IMR-90 (cell line): ENCODE data around the gene CFAP161. TPM values are rescaled to one million over a fixed set of nuclear protein-coding genes. Genes with fewer than 3 reads are reported as not detected.
A peak's percentile ranks its signal among the peaks of the same experiment; 100 is the strongest.

Source experiments
- ATAC-seq: fragments of 200-7000 bp; cut with Tn5 transposase; 2 replicates; pipeline ENCODE4 v1.9.1; 2020; ENCODE audit warnings: low read depth, mild to moderate bottlenecking, moderate library complexity
- BruUV-seq: library from RNA; stranded (reverse); fragments of 400-500 nt; replicated peaks from 2 replicates; lab custom pipeline; 2021; lab: Mats Ljungman, UMichigan
- CTCF ChIA-PET: fragments of 300-600 bp; formaldehyde crosslinking; extraction: SDS; loops from one replicate; lab custom pipeline; 2021; ENCODE audit warnings: antibody characterized with exemption; lab: Yijun Ruan, JAX
- POLR2A ChIA-PET: fragments of 300-600 bp; sonication (Branson Sonifier 250); formaldehyde crosslinking; loops from one replicate; lab custom pipeline; 2022; ENCODE audit warnings: antibody characterized with exemption; ENCODE audit not compliant: unreplicated experiment; lab: Charles Lee
- DNase-seq: peaks from one replicate; pipeline ENCODE4 v3.0.0; 2013
- H2AFZ ChIP-seq: replicated peaks from 2 replicates; pipeline ENCODE3; 2013; ENCODE audit warnings: low read length, mild to moderate bottlenecking; ENCODE audit not compliant: poor library complexity
- H2AK5ac ChIP-seq: 2 replicates; pipeline ENCODE4 v1.6.1; 2013; ENCODE audit warnings: low read depth, low read length, inconsistent platforms
- H2AK9ac ChIP-seq: replicated peaks from 2 replicates; pipeline ENCODE3; 2013; ENCODE audit warnings: mild to moderate bottlenecking, low read depth, low read length, moderate library complexity; ENCODE audit not compliant: poor library complexity
- H2BK120ac ChIP-seq: 2 replicates; pipeline ENCODE4 v1.6.1; 2013; ENCODE audit warnings: low read depth, low read length, inconsistent platforms
- H2BK15ac ChIP-seq: 3 replicates; pipeline ENCODE4 v1.6.1; 2013; ENCODE audit warnings: low read depth, low read length, inconsistent platforms
- H2BK20ac ChIP-seq: 2 replicates; pipeline ENCODE4 v1.6.1; 2013; ENCODE audit warnings: low read depth, mild to moderate bottlenecking, inconsistent platforms, low read length, moderate library complexity
- H2BK5ac ChIP-seq: 2 replicates; pipeline ENCODE4 v1.6.1; 2013; ENCODE audit warnings: mild to moderate bottlenecking, low read depth, low read length, inconsistent platforms; ENCODE audit not compliant: poor library complexity, severe bottlenecking
- H3K14ac ChIP-seq: replicated peaks from 2 replicates; pipeline ENCODE4 v1.6.1; 2013; ENCODE audit warnings: low read depth, low read length, inconsistent platforms
- H3K18ac ChIP-seq: 2 replicates; pipeline ENCODE4 v1.6.1; 2013; ENCODE audit warnings: low read depth, low read length, control low read depth
- H3K23ac ChIP-seq: 2 replicates; pipeline ENCODE4 v1.6.1; 2013; ENCODE audit warnings: low read depth, low read length, inconsistent platforms
- H3K27ac ChIP-seq: 2 replicates; pipeline ENCODE4 v1.5.1; 2013; ENCODE audit warnings: mild to moderate bottlenecking, control low read depth, low read length; ENCODE audit not compliant: insufficient read depth
- H3K27me3 ChIP-seq: 2 replicates; pipeline ENCODE4 v1.6.1; 2013; ENCODE audit warnings: low read length; ENCODE audit not compliant: control insufficient read depth, insufficient read depth
- H3K36me3 ChIP-seq: 2 replicates; pipeline ENCODE4 v1.6.1; 2013; ENCODE audit warnings: low read length, mixed read lengths; ENCODE audit not compliant: control insufficient read depth, insufficient read depth
- H3K4ac ChIP-seq: 2 replicates; pipeline ENCODE4 v1.6.1; 2013; ENCODE audit warnings: low read depth, low read length, inconsistent platforms
- H3K4me1 ChIP-seq: 2 replicates; pipeline ENCODE4 v1.6.1; 2013; ENCODE audit warnings: low read length, mixed read lengths; ENCODE audit not compliant: control insufficient read depth, insufficient read depth
- H3K4me2 ChIP-seq: 2 replicates; pipeline ENCODE4 v1.6.1; 2013; ENCODE audit warnings: low read depth, mild to moderate bottlenecking, control low read depth, low read length, moderate library complexity
- H3K4me3 ChIP-seq: 2 replicates; pipeline ENCODE4 v1.5.1; 2013; ENCODE audit warnings: low read depth, mild to moderate bottlenecking, control low read depth, low read length, moderate library complexity; ENCODE audit not compliant: insufficient read depth
- H3K56ac ChIP-seq: 2 replicates; pipeline ENCODE4 v1.6.1; 2013; ENCODE audit warnings: low read length, inconsistent platforms; ENCODE audit not compliant: insufficient read depth; ENCODE audit errors: extremely low read depth
- H3K79me1 ChIP-seq, 2 experiments: 2 replicates each; pipeline ENCODE4 v1.6.1; 2013; ENCODE audit warnings: low read length in 2 of 2, inconsistent platforms in 1 of 2, low read depth in 1 of 2
- H3K9ac ChIP-seq: 2 replicates; pipeline ENCODE4 v1.6.1; 2013; ENCODE audit warnings: low read depth, low read length, control low read depth
- H3K9me1 ChIP-seq: 2 replicates; pipeline ENCODE4 v1.6.1; 2013; ENCODE audit warnings: low read length, inconsistent platforms; ENCODE audit not compliant: insufficient read depth
- H3K9me3 ChIP-seq: 2 replicates; pipeline ENCODE4 v1.6.1; 2013; ENCODE audit warnings: low read length; ENCODE audit not compliant: control insufficient read depth, insufficient read depth
- H4K20me1 ChIP-seq: 2 replicates; pipeline ENCODE4 v1.6.1; 2013; ENCODE audit warnings: low read length, inconsistent platforms; ENCODE audit not compliant: insufficient read depth
- H4K5ac ChIP-seq: 2 replicates; pipeline ENCODE4 v1.6.1; 2013; ENCODE audit warnings: mild to moderate bottlenecking, low read depth, low read length, control low read depth
- H4K8ac ChIP-seq, 2 experiments: 2 replicates each; pipeline ENCODE4 v1.6.1; 2013; ENCODE audit warnings: low read depth in 2 of 2, low read length in 2 of 2, control low read depth in 1 of 2, inconsistent platforms in 1 of 2
- H4K91ac ChIP-seq: 2 replicates; pipeline ENCODE4 v1.6.1; 2013; ENCODE audit warnings: low read depth, low read length, inconsistent platforms; ENCODE audit not compliant: insufficient read depth
- CEBPB ChIP-seq: IDR thresholded peaks from 2 replicates; pipeline ENCODE4 v1.6.1; 2012; ENCODE audit warnings: low read depth, low read length, improper control_type of control experiment
- CHD1 ChIP-seq: IDR thresholded peaks from 2 replicates; pipeline ENCODE4 v1.6.1; 2012; ENCODE audit warnings: low read depth, low read length, improper control_type of control experiment
- FOS ChIP-seq: fragments of 150-350 bp; IDR thresholded peaks from 2 replicates; pipeline ENCODE4 v1.6.1; 2016; ENCODE audit warnings: low read depth, low read length
- MAFK ChIP-seq: IDR thresholded peaks from 2 replicates; pipeline ENCODE4 v1.6.1; 2012; ENCODE audit warnings: low read depth, low read length, improper control_type of control experiment
- MAZ ChIP-seq: IDR thresholded peaks from 2 replicates; pipeline ENCODE4 v1.6.1; 2012; ENCODE audit warnings: low read depth, mild to moderate bottlenecking, low read length, improper control_type of control experiment, moderate library complexity, borderline replicate concordance
- MXI1 ChIP-seq: IDR thresholded peaks from 2 replicates; pipeline ENCODE4 v1.6.1; 2012; ENCODE audit warnings: low read depth, mild to moderate bottlenecking, low read length, moderate library complexity, borderline replicate concordance
- POLR2A ChIP-seq: IDR thresholded peaks from 2 replicates; pipeline ENCODE4 v1.6.1; 2012; ENCODE audit warnings: mild to moderate bottlenecking, low read depth, low read length
- RAD21 ChIP-seq: IDR thresholded peaks from 2 replicates; pipeline ENCODE4 v1.6.1; 2012; ENCODE audit warnings: low read length, improper control_type of control experiment
- RCOR1 ChIP-seq: IDR thresholded peaks from 2 replicates; pipeline ENCODE4 v1.6.1; 2012; ENCODE audit warnings: mild to moderate bottlenecking, low read length, improper control_type of control experiment; ENCODE audit not compliant: insufficient replicate concordance
- RFX5 ChIP-seq: IDR thresholded peaks from 2 replicates; pipeline ENCODE4 v1.8.0; 2012; ENCODE audit warnings: low read depth, mild to moderate bottlenecking, low read length, moderate library complexity
- SMC3 ChIP-seq: fragments of 150-350 bp; IDR thresholded peaks from 2 replicates; pipeline ENCODE4 v1.6.1; 2016; ENCODE audit warnings: low read depth, mild to moderate bottlenecking, antibody characterized with exemption, low read length, moderate library complexity
- WGBS, 2 experiments: methylation state at CpG; one replicate each; pipeline versions ENCODE4 v1.1.5 to v1.1.7; 2013; ENCODE audit warnings: missing lambda C conversion rate in 2 of 2; ENCODE audit not compliant: insufficient read length in 1 of 2; ENCODE audit errors: extremely low coverage in 2 of 2; 5-methylcytosine and 5-hydroxymethylcytosine counted together
- dilution Hi-C: fragments of 300-500 bp; cut with HindIII; formaldehyde crosslinking; loops from one replicate; pipeline ENCODE4 v1.14.3; 2018; ENCODE audit warnings: low sequenced_read_pairs; ENCODE audit not compliant: unreplicated experiment
- in situ Hi-C: fragments of 300-500 bp; cut with MboI; formaldehyde crosslinking; loops from 3 replicates; pipeline ENCODE4 v1.14.3; 2019; ENCODE audit warnings: low sequenced_read_pairs, inconsistent platforms, mixed read lengths
- intact Hi-C: fragments of 100-400 bp; cut with micrococcal nuclease; formaldehyde crosslinking; loops from 2 replicates; pipeline ENCODE4 v1.10.0; 2022
- polyA plus RNA-seq, 3 experiments: library from polyadenylated mRNA; depleted of rRNA; stranded (reverse); fragments of >200 nt; gene quantifications; 2 replicates each; pipeline ENCODE4 v1.2.3, GENCODE V29; 2012; ENCODE audit warnings: low replicate concordance in 1 of 3
- total RNA-seq: library from RNA; depleted of rRNA; stranded (reverse); fragments of >200 nt; gene quantifications from 2 replicates; pipeline ENCODE4 v1.2.3, GENCODE V29; 2012
- TF ChIP-seq, protein P1 (sequence below): fragments of 150-350 bp; IDR thresholded peaks from 2 replicates; pipeline ENCODE4 v1.6.1; 2017; ENCODE audit warnings: mild to moderate bottlenecking, antibody characterized with exemption, low read length, low read depth
- TF ChIP-seq, protein P2 (sequence below): fragments of 150-350 bp; IDR thresholded peaks from 2 replicates; pipeline ENCODE4 v1.6.1; 2016; ENCODE audit warnings: low read depth, mild to moderate bottlenecking, low read length, moderate library complexity, borderline replicate concordance
- TF ChIP-seq, protein P3 (sequence below): conservative IDR thresholded peaks from 2 replicates; pipeline ENCODE4 v1.5.1; 2012; ENCODE audit warnings: mild to moderate bottlenecking, low read depth, low read length, improper control_type of control experiment

Gene CFAP161
- total and polyA plus RNA-seq, 2 of the 4 experiments (the other 2 are of a cell fraction): not detected

DNA sequence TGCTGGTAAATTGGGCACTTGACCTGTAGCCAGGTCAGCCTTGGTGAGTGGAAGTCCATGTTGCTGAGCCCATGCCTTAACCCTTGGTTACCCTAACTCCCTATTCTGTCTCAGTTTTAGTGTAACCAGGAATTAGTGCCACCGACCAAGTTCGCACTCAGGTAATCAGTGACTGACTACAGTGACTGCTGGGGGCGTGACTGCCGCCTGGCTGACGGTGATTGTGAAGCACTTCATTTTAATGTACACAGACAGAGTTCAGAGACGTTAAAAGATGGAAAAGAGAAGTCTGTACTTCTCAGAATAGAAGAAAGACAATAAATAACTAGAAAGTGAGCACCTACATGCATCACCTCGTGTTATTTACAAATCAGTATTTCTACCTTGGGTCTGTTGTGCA lies 17.3 kb downstream of the CFAP161 start:
- Histone ChIP-seq H3K4me1 (peaks cover 9% of the 10 kb centered on the region), H3K4me2 (no peak overlapping the region), H3K4me3 (no peak overlapping the region), H3K23ac (no peak overlapping the region), H3K27me3 (peaks cover 2% of the 10 kb centered on the region; the same call in 1 of the 2 replicates), H3K79me1 (no peaks in the 10 kb centered on the region), H4K91ac (no peak overlapping the region), H2BK120ac (no peak overlapping the region), H3K9ac (no peak overlapping the region), H3K36me3 (no peaks in the 10 kb centered on the region), H3K18ac (no peak overlapping the region), H3K14ac (no peak overlapping the region; the same call in 1 of the 2 replicates), H2BK15ac (0 out of 3 replicates have a peak overlapping the region, but pooled peaks have one; percentile 37), H2BK20ac (0 out of 2 replicates have a peak overlapping the region, but pooled peaks have one; percentile 6), H4K5ac (no peak overlapping the region), H2AK9ac (no peak overlapping the region), H3K4ac (no peak overlapping the region), H4K8ac (no peak overlapping the region), H3K9me3 (no peaks in the 10 kb centered on the region), H3K56ac (no peak overlapping the region), H4K20me1 (no peaks in the 10 kb centered on the region), H3K27ac (no peak overlapping the region), H2AK5ac (peak overlapping the region; percentile 75), H3K9me1 (peaks cover 4% of the 10 kb centered on the region; the same call in 1 of the 2 replicates), H2BK5ac (no peak overlapping the region), H2AFZ (no peak overlapping the region)
- BruUV-seq: no TSS peak
- ChIA-PET CTCF (interaction anchor here (7.1 kb wide), 1 partner anchor 115 kb away, joined by 117 read pairs; no protein-coding TSS in a partner anchor), POLR2A (no interaction called here)
- dilution Hi-C loops (no loop called here), intact Hi-C loops (no loop called here), in situ Hi-C loops (loop anchor here (10.0 kb wide), 1 partner anchor 243 kb away; no protein-coding TSS in a partner anchor)
- ATAC-seq: no peak
- no CpG with 5 or more reads among the region's 7 CpGs for WGBS, 2 experiments
- TF ChIP-seq FOS: no peak
- no peak for TF ChIP-seq RCOR1
- TF ChIP-seq, protein P1, sequence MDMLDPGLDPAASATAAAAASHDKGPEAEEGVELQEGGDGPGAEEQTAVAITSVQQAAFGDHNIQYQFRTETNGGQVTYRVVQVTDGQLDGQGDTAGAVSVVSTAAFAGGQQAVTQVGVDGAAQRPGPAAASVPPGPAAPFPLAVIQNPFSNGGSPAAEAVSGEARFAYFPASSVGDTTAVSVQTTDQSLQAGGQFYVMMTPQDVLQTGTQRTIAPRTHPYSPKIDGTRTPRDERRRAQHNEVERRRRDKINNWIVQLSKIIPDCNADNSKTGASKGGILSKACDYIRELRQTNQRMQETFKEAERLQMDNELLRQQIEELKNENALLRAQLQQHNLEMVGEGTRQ: no peak
- no peak for TF ChIP-seq RFX5
- TF ChIP-seq CEBPB: no peak
- no peak for TF ChIP-seq POLR2A
- TF ChIP-seq, protein P2, sequence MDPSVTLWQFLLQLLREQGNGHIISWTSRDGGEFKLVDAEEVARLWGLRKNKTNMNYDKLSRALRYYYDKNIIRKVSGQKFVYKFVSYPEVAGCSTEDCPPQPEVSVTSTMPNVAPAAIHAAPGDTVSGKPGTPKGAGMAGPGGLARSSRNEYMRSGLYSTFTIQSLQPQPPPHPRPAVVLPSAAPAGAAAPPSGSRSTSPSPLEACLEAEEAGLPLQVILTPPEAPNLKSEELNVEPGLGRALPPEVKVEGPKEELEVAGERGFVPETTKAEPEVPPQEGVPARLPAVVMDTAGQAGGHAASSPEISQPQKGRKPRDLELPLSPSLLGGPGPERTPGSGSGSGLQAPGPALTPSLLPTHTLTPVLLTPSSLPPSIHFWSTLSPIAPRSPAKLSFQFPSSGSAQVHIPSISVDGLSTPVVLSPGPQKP: no peak
- no peak for TF ChIP-seq MAZ
- no peak for TF ChIP-seq CHD1
- TF ChIP-seq RAD21: no peak
- no peak for TF ChIP-seq MXI1
- TF ChIP-seq MAFK: no peak
- no peak for TF ChIP-seq SMC3
- TF ChIP-seq, protein P3, sequence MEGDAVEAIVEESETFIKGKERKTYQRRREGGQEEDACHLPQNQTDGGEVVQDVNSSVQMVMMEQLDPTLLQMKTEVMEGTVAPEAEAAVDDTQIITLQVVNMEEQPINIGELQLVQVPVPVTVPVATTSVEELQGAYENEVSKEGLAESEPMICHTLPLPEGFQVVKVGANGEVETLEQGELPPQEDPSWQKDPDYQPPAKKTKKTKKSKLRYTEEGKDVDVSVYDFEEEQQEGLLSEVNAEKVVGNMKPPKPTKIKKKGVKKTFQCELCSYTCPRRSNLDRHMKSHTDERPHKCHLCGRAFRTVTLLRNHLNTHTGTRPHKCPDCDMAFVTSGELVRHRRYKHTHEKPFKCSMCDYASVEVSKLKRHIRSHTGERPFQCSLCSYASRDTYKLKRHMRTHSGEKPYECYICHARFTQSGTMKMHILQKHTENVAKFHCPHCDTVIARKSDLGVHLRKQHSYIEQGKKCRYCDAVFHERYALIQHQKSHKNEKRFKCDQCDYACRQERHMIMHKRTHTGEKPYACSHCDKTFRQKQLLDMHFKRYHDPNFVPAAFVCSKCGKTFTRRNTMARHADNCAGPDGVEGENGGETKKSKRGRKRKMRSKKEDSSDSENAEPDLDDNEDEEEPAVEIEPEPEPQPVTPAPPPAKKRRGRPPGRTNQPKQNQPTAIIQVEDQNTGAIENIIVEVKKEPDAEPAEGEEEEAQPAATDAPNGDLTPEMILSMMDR: no peak
- DNase-seq: no peak
